GM18505 (cell line): Measurements from ENCODE around the gene COL4A1.

Experiments used
- ATAC-seq: cut with Tn5 transposase; IDR thresholded peaks from one replicate; pipeline ENCODE4 v1.9.1; 2021; ENCODE audit not compliant: unreplicated experiment
- POLR2A ChIP-seq: IDR thresholded peaks from 4 replicates; pipeline ENCODE4 v1.6.1; 2011; ENCODE audit warnings: borderline replicate concordance; ENCODE audit not compliant: insufficient read depth, insufficient read length; ENCODE audit errors: extremely low read depth

The COL4A1 gene

DNA sequence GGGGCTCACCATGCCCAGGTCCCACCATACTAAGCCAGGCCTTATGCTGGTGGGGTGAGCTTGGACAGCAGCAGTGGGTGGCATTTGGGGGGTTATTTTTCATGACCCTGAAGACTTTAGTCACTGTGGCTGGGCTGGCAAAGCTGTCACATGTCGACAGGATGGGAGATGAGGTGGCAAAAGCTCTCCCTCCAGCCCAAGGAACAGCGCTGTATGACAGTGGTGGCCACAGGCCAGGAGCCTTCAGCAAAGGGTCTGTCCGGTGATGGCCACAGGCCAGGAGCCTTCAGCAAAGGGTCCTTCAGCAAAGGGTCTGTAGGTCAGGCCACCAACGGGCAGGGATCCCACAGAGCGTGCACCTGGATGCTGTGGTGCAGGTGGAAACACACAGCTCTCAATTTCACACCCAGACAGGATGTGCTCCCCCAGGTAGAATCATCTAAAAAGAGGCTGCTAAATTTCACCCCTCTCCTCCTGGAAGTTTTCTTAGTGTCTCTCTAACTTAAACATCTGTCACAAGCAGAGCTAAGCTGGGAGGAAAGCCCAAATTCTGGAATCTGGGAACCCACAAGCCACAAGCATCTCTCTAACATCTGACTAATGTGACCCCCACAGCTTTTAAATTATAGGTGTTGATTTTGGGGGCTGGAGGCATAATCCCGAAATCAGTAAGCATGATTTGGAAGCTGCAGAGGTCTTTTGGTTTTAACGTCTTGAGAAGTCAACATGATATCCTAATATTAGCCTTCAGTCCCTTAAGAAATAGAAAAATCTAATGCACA, 23.0 kb downstream of the COL4A1 start:
- no peak for TF ChIP-seq POLR2A
- no peak for ATAC-seq

DNA sequence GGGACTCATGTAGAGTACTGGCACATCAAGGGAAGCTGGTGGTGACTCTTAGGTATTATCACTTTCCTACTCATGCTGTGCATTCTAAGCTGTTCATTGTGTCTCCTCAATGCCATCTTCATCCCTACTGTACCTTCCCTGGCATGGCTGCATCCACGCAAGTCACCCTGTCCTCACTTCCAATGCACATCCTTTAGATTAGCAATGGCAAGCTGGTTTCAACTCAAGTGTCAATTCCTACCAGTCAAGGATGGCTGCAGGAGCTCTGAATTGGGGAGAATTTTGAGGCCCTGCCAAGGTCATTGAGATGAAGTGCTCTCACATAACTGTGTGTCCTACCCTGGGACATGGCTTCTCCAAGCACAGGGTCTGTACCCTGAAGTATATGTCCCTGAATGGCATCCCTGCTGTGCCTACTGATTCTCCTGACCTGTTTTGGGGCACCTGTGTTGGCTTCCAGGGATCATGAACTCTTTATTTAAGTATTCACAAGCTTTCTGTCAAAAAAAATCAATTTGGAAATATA, 24.6 kb downstream of the COL4A1 start:
- ATAC-seq, result no peak
- no peak for TF ChIP-seq POLR2A

DNA sequence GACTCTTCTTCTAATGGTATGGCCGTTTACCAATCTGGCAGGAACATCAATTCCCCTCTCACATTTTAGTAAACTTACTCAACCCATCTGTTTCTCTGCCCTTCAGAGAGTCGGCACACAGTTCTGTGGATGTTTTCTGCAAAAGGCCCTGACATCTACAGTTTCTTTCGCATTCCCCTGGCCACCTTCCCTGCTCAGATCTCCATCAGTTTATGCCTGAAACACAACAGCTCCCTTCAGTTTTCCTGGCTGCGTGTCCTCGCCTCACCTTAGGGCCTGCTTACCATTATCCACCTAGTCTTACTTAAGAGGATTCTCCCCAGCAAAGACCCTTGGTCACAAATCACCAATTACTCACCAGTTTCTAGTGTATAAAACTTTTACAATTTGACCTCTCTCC, 25.2 kb downstream of the COL4A1 start:
- no peak for TF ChIP-seq POLR2A
- no peak for ATAC-seq

DNA sequence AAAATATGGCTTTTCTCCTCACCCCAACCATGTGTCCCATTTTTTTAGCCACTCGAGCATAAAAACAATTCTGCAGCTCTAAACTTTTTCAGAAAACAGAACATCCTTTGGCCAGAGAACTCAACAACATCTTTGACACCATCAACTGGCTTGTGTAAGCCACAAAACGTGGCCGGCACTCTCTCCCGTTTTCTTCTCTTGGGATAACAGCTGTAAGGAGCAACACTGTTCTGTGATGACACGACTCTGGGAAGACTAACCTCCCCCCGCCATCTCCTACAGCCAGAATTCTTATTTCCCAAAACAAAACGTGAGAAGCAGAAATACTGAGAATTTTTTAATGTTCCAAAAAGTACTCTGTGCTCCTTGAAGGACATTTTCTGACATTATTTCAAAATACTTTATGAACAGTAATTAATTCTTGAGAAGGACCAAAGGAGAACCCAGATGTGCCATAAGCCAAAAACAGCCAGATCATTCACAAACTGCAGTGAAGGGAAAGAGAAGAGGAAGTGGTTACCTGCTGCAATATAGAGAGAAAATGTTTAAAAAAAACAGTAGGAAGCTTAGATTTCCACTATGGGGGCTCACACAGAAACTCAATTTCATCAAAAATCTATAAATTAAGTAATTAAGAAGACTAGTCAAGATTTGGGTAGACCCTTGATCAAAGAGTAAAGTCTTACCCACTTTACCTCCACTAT, 25.8 kb downstream of the COL4A1 start:
- ATAC-seq, result no peak
- TF ChIP-seq POLR2A, result no peak

DNA sequence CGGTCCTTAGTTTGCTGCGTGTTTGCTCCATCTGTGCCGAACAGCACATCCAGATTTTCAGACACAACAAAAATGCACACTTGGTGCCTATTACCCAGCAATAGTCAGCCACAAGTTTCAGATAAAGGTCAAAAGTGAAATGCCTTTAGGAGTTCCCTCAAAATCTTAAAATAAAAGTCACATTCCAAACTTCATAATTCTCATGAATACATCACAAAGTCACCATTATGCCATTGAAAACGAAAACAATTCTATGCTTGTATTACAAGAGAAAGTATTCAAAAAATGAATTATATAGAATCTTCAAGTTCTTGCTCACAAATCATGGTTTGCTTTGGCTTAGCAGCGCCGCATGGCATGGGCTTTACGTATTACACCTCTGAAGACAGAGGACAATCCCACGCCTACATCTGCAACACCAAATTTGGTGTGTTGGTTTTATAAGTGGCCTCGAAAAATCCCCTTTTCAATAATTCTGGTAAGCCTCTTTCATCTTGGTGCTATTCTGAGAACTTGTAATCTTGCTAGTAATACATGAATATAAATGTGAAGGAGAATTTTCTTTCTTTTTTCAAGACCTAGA, 26.6 kb downstream of the COL4A1 start:
- ATAC-seq, result no peak
- no peak for TF ChIP-seq POLR2A

DNA sequence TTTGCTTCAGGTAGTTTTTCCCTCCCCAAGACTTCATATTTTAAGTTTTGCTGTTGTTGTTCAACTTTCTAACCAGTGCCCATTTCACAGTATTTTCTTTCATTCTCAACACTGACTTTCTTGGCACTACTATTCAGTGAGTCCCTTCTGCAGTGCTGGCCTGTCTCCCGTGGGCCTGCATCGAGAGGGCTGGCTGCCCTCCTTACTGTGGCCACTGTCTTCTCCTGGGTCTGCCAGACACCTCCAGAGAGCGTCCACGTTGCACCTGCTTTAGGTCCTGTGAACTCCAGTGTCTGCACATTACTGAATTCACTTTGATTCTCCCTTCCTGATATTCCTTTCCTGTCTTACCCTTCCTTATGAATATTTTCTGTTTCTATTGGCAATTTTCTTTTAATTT, 27.3 kb downstream of the COL4A1 start:
- no peak for TF ChIP-seq POLR2A
- no peak for ATAC-seq

DNA sequence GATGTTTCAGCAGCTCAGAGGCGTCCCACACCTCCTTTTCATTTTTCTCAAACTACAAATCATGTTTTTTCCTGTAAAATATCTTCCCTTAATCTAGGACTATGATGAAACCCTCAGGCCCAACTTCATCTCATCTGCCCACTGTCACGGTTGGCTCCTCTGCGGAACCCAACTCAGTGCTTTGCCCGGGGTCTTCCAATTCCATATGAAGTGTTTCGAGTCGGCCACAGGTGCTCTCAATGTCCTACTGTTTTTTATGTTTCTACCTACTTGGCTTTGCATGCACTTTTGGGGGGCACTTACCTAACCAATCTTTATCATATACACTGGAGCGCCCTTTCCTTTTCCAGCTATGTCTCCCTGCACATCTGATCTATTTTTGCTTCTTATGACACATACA, 28.1 kb downstream of the COL4A1 start:
- no peak for TF ChIP-seq POLR2A
- no peak for ATAC-seq

DNA sequence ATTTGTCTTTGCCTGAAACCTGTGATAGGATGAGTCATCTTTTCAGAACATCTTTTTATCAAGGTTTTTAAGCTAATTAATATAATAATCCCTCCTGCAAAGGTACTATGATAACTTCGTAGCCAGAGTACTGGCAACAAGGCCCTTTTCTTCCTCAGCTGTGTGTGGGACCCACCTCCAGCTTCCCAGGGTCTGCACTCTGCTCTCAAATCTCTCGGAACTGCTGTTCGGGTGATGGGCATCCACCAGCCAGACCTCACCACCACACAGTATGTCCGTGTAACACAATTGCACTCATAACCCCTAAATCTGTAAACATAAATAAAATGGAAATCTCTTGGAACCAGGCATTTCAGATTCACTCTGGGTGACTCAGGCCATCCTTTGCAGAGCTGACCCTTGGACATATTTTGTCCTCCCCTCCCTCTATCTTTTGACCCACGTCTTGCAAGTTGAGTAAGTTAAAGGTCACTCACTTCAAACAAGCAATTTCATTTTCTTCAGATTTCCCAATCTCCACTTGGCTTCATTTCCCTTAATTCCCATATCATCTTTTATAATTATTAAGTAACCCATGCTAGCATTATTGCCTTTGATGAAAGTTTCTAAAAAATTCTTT, 29.5 kb downstream of the COL4A1 start:
- ATAC-seq, result no peak
- TF ChIP-seq POLR2A, result no peak

DNA sequence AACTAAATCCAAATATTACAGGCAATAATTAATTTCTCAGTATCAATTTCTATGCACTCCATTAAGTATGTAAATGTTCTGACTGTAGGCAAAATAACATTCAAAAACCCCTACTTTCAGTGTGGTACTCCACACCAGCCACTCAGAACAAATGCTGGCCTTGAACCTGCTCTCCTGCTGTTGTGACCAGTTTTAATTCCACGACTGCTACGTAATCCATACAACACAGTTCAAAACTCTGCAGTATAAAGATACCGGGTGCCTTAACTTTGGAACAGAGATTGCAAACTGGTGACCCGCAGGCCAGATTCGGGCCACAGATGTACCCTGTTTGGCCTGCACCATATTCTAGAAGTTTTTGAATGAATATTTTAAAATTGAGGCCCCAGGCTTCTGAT, 30.4 kb downstream of the COL4A1 start:
- no peak for TF ChIP-seq POLR2A

DNA sequence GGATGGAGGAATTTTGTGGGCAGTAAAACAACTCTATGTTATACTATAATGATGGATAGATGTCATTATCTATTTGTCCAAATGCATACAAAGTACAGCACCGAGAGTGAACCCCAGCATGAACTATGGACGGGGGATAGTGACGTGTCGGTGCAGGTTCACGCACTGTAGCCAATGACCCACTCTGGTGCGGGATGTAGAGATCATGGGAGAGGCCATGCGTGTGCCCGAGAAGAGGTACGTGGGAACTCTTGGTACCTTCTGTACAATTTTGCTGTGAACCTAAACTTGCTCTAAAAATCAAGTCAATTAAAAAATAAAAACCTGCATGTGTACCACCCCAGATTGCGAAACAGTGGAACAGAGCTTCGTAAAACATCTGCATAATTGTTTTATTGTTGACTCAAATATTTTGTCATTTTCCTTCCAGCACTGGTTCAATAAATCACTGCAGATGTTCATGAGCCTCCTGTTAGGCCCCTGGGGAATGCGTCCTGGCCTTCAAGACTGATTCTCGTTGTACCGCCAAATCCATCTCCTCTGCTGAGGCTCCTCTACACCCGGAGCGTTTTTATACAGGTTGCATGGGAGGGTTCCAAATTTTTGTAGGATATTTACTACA, 30.9 kb downstream of the COL4A1 start:
- no peak for ATAC-seq
- no peak for TF ChIP-seq POLR2A

More for the DNA sequence above, 30.4 kb downstream of the COL4A1 start:
- ATAC-seq, result no peak

DNA sequence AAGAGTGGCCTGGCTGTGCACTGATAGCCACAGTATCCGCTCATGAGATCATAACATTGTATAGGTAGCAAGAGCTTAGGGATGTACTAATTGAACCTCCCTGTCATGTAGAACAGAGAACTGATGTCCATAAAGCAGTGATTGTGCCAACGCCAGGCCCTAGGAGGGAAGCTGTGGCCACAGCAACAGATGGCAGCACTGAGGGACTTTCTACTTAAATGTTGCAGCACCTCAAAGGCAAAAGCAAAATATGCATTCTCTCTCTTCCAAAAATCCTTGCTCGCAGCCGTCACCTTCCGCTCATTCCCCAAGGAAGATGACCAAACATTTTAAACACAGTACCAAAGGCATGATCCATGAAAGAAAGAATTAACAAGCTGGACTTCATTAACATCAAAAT, 32.3 kb downstream of the COL4A1 start:
- ATAC-seq, result no peak
- TF ChIP-seq POLR2A, result no peak

DNA sequence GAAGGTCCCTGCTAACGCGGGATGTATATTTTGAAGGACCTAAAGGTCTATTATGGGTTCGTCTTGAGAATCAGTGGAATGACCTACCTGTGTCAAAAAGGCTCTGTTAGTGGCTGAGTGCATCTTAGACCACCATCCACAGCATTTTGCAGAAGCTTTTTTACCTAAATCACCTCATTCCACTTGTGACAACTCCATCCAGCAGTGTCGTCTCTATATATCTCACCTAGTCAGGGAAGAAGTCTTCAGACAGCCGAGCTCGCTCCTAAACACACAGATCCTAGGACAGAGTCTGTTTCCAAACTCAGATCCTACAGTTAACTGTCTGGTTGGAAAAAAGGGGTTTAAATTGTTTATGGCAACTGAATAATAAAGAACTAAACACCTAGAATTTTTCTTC, 33.7 kb downstream of the COL4A1 start:
- ATAC-seq, result no peak
- TF ChIP-seq POLR2A, result no peak

DNA sequence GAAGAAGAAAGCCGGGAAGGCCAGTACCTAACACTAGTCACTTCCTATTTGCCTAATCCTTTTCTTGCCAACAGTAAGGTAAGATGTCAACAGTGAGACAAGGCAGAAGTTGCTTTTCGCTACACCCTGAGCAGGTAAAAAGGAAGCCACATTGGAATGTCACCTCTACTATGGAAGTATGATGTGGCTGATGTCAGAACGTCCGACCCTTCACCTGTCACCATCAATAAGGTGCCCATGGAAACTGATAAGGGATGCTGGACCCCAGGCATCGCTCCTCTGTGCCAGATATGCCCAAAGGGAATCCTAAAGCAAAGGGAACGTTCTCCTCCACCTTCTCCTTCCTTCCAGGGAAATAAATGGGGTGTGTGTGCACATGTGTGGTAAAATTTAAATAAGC, 34.3 kb downstream of the COL4A1 start:
- TF ChIP-seq POLR2A, result no peak
- no peak for ATAC-seq
